Smooth muscle cell (in vitro differentiated cells): Measurements from ENCODE around the gene CHSY1. TPM values are rescaled to one million over a fixed set of nuclear protein-coding genes. Genes with fewer than 3 reads are reported as not detected.

ENCODE experiments used
- DNase-seq: peaks from one replicate; lab custom pipeline; 2025; ENCODE audit not compliant: unreplicated experiment; lab: John Stamatoyannopoulos, UW
- H2AFZ ChIP-seq: fragments of 200-600 bp; sonication (generic); 2 replicates; pipeline ENCODE4 v1.6.0; 2016; ENCODE audit warnings: antibody characterized with exemption, low read depth, mild to moderate bottlenecking
- H3F3A ChIP-seq: fragments of 200-600 bp; sonication (generic); 2 replicates; pipeline ENCODE4 v1.6.0; 2017; ENCODE audit warnings: antibody characterized with exemption, low read depth
- H3K27ac ChIP-seq: fragments of 200-600 bp; sonication (generic); 2 replicates; pipeline ENCODE4 v1.5.1; 2016; ENCODE audit warnings: low read depth, mild to moderate bottlenecking
- H3K27me3 ChIP-seq: fragments of 200-600 bp; sonication (generic); 2 replicates; pipeline ENCODE4 v1.6.1; 2016; ENCODE audit warnings: low read depth, mild to moderate bottlenecking
- H3K36me3 ChIP-seq: fragments of 200-600 bp; sonication (generic); 2 replicates; pipeline ENCODE4 v1.5.1; 2016; ENCODE audit warnings: low read depth
- H3K4me1 ChIP-seq: fragments of 200-600 bp; sonication (generic); 2 replicates; pipeline ENCODE4 v1.5.1; 2016; ENCODE audit warnings: low read depth
- H3K4me2 ChIP-seq: fragments of 200-600 bp; sonication (generic); 2 replicates; pipeline ENCODE4 v1.6.0; 2016; ENCODE audit warnings: mild to moderate bottlenecking
- H3K4me3 ChIP-seq: fragments of 200-600 bp; sonication (generic); 2 replicates; pipeline ENCODE4 v1.5.1; 2016; ENCODE audit warnings: mild to moderate bottlenecking
- H3K79me2 ChIP-seq: fragments of 200-600 bp; sonication (generic); 2 replicates; pipeline ENCODE4 v1.6.0; 2016; ENCODE audit warnings: low read depth, mild to moderate bottlenecking
- H3K9ac ChIP-seq: fragments of 200-600 bp; sonication (generic); 2 replicates; pipeline ENCODE4 v1.6.0; 2016; ENCODE audit warnings: low read depth
- H3K9me3 ChIP-seq: fragments of 200-600 bp; sonication (generic); replicated peaks from 2 replicates; pipeline ENCODE4 v1.5.1; 2016; ENCODE audit warnings: low read depth
- H4K20me1 ChIP-seq: fragments of 200-600 bp; sonication (generic); 2 replicates; pipeline ENCODE4 v1.6.0; 2016; ENCODE audit warnings: low read depth
- WGBS: methylation state at CpG from one replicate; pipeline ENCODE4 v1.1.7; 2016; ENCODE audit warnings: low lambda C conversion rate; 5-methylcytosine and 5-hydroxymethylcytosine counted together
- polyA plus RNA-seq: library from polyadenylated mRNA; unstranded; fragments of >200 nt; fragmentation: Nextera tagmentation; extraction: Ambion mirVana; gene quantifications from 2 replicates; pipeline ENCODE4 v1.2.1, GENCODE V29; 2016
- total RNA-seq: library from RNA; depleted of rRNA; stranded (reverse); fragments of >200 nt; gene quantifications from 2 replicates; pipeline ENCODE4 v1.2.3, GENCODE V29; 2014
- TF ChIP-seq, protein P1 (sequence below): fragments of 200-600 bp; sonication (generic); IDR thresholded peaks from 2 replicates; pipeline ENCODE4 v1.5.1; 2017; ENCODE audit warnings: borderline replicate concordance, mild to moderate bottlenecking, antibody characterized with exemption; ENCODE audit not compliant: insufficient read depth, poor library complexity, severe bottlenecking

CHSY1 gene
- total and polyA plus RNA-seq, 2 experiments from 2014 or later: 106 to 123 TPM

- Histone ChIP-seq H3K4me3 (no peak overlapping the region), H3K36me3 (peaks cover 19% of the 10 kb centered on the region), H3K4me1 (no peaks in the 10 kb centered on the region), H3K79me2 (no peaks in the 10 kb centered on the region), H3K27me3 (no peaks in the 10 kb centered on the region), H3K4me2 (no peak overlapping the region), H3F3A (peaks cover 36% of the 10 kb centered on the region), H2AFZ (no peak overlapping the region), H4K20me1 (peaks cover 8% of the 10 kb centered on the region), H3K9ac (no peak overlapping the region), H3K9me3 (no peaks in the 10 kb centered on the region), H3K27ac (peak overlapping the region; percentile 7)
- 67% methylated on average over 18 of the region's 18 CpGs for WGBS
- TF ChIP-seq, protein P1, sequence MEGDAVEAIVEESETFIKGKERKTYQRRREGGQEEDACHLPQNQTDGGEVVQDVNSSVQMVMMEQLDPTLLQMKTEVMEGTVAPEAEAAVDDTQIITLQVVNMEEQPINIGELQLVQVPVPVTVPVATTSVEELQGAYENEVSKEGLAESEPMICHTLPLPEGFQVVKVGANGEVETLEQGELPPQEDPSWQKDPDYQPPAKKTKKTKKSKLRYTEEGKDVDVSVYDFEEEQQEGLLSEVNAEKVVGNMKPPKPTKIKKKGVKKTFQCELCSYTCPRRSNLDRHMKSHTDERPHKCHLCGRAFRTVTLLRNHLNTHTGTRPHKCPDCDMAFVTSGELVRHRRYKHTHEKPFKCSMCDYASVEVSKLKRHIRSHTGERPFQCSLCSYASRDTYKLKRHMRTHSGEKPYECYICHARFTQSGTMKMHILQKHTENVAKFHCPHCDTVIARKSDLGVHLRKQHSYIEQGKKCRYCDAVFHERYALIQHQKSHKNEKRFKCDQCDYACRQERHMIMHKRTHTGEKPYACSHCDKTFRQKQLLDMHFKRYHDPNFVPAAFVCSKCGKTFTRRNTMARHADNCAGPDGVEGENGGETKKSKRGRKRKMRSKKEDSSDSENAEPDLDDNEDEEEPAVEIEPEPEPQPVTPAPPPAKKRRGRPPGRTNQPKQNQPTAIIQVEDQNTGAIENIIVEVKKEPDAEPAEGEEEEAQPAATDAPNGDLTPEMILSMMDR: no peak
- no peak for DNase-seq
Measured at GRCh38 chr15:101267320-101268104, 15.7 kb upstream of the CHSY1 start.

GRCh38 chr15:101266787-101267186 is 14.9 kb upstream of the CHSY1 start:
- Histone ChIP-seq H4K20me1 (peaks cover 7% of the 10 kb centered on the region), H3K27me3 (no peaks in the 10 kb centered on the region), H3K79me2 (no peaks in the 10 kb centered on the region), H3K4me1 (no peaks in the 10 kb centered on the region), H3K9ac (no peak overlapping the region), H3K4me3 (no peak overlapping the region), H3F3A (peaks cover 29% of the 10 kb centered on the region), H3K9me3 (no peaks in the 10 kb centered on the region), H3K4me2 (no peak overlapping the region), H2AFZ (no peak overlapping the region), H3K27ac (no peak overlapping the region), H3K36me3 (peaks cover 12% of the 10 kb centered on the region)
- WGBS: 92% methylated on average over 9 of the region's 9 CpGs
- no peak for DNase-seq
- TF ChIP-seq, protein P1: no peak

GRCh38 chr15:101266034-101266433 is 14.2 kb upstream of the CHSY1 start:
- no peak overlapping the region for H3K9ac ChIP-seq
- H4K20me1 ChIP-seq: peaks cover 7% of the 10 kb centered on the region
- H3K27me3 ChIP-seq: no peaks in the 10 kb centered on the region
- H3K4me3 ChIP-seq: no peak overlapping the region
- no peak for DNase-seq
- H3K4me1 ChIP-seq: no peaks in the 10 kb centered on the region
- H3K4me2 ChIP-seq: no peak overlapping the region
- no peak overlapping the region for H3K27ac ChIP-seq
- WGBS: 45% methylated on average over 3 of the region's 3 CpGs
- no peak overlapping the region for H2AFZ ChIP-seq
- TF ChIP-seq, protein P1: no peak
- no peaks in the 10 kb centered on the region for H3K9me3 ChIP-seq
- no peaks in the 10 kb centered on the region for H3K79me2 ChIP-seq
- H3K36me3 ChIP-seq: peaks cover 6% of the 10 kb centered on the region
- peaks cover 28% of the 10 kb centered on the region for H3F3A ChIP-seq
